ENCODE measurements around the gene SLC25A26. TPM values are rescaled to one million over a fixed set of nuclear protein-coding genes. Genes with fewer than 3 reads are reported as not detected.

The SLC25A26 gene
- total RNA-seq, 4 donors from 2014 or later = 22.0 to 33.9 (median 27.0) TPM

GRCh38 chr3:66268864-66269263 lies 48.1 kb downstream of the SLC25A26 start:
- Histone ChIP-seq H3K4me3 (no peak overlapping the region), H3K4me1 (peaks cover 0 to 19% (median 5%) of the 10 kb centered on the region in 3 donors), H3K36me3 (peaks cover 0 to 10% of the 10 kb centered on the region in 2 donors), H3K27ac (no peak overlapping the region), H3K27me3 (no peaks in the 10 kb centered on the region), H3K9me3 (no peaks in the 10 kb centered on the region)
- TF ChIP-seq EP300 (IDR thresholded peaks at IDR 0.05) = no peak
- TF ChIP-seq POLR2A (IDR thresholded peaks at IDR 0.05) = no peak
- TF ChIP-seq POLR2AphosphoS5 (IDR thresholded peaks at IDR 0.05) = no peak
- no peak for TF ChIP-seq CTCF (IDR thresholded peaks at IDR 0.05)
- no peak for ATAC-seq
- 95 to 100% methylated on average over 3 of the region's 4 CpGs for WGBS, 2 donors (ENCODE audit: low coverage in 1 of 2)

- WGBS, 2 donors (ENCODE audit: low coverage in 1 of 2) = 80 to 89% methylated on average over 1 of the region's 1 CpG
Observed at GRCh38 chr3:66269411-66269810, 48.6 kb downstream of the SLC25A26 start.

GRCh38 chr3:66270288-66270687 lies 49.5 kb downstream of the SLC25A26 start:
- ATAC-seq = no peak
- Histone ChIP-seq H3K9me3 (no peaks in the 10 kb centered on the region), H3K27ac (no peak overlapping the region), H3K4me3 (no peak overlapping the region), H3K4me1 (peaks cover 0 to 19% (median 5%) of the 10 kb centered on the region in 3 donors), H3K36me3 (no peaks in the 10 kb centered on the region), H3K27me3 (no peaks in the 10 kb centered on the region)
- TF ChIP-seq CTCF (IDR thresholded peaks at IDR 0.05) (no peak), POLR2AphosphoS5 (IDR thresholded peaks at IDR 0.05) (no peak), EP300 (IDR thresholded peaks at IDR 0.05) (no peak), POLR2A (IDR thresholded peaks at IDR 0.05) (no peak)
- WGBS, 2 donors (ENCODE audit: low coverage in 1 of 2) = 7 to 14% methylated on average over 1 of the region's 1 CpG

More at GRCh38 chr3:66269411-66269810, 48.6 kb downstream of the SLC25A26 start:
- Histone ChIP-seq H3K27me3 (no peaks in the 10 kb centered on the region), H3K9me3 (no peaks in the 10 kb centered on the region), H3K4me1 (peaks cover 0 to 19% (median 5%) of the 10 kb centered on the region in 3 donors), H3K4me3 (no peak overlapping the region), H3K36me3 (peaks cover 0 to 4% of the 10 kb centered on the region in 2 donors), H3K27ac (no peak overlapping the region)
- no peak for ATAC-seq
- no peak for TF ChIP-seq POLR2AphosphoS5 (IDR thresholded peaks at IDR 0.05)
- no peak for TF ChIP-seq EP300 (IDR thresholded peaks at IDR 0.05)
- no peak for TF ChIP-seq POLR2A (IDR thresholded peaks at IDR 0.05)
- TF ChIP-seq CTCF (IDR thresholded peaks at IDR 0.05) = no peak

- no peak overlapping the region for H3K27ac ChIP-seq
- WGBS, 2 donors (ENCODE audit: low coverage in 1 of 2) = 15 to 61% methylated on average over 2 of the region's 2 CpGs
- no peaks in the 10 kb centered on the region for H3K36me3 ChIP-seq
- H3K4me1 ChIP-seq = peaks cover 0 to 19% (median 5%) of the 10 kb centered on the region in 3 donors
- no peak overlapping the region for H3K4me3 ChIP-seq
- H3K27me3 ChIP-seq = no peaks in the 10 kb centered on the region
- no peak for TF ChIP-seq POLR2AphosphoS5 (IDR thresholded peaks at IDR 0.05)
- no peak for TF ChIP-seq EP300 (IDR thresholded peaks at IDR 0.05)
- TF ChIP-seq POLR2A (IDR thresholded peaks at IDR 0.05) = no peak
- no peak for TF ChIP-seq CTCF (IDR thresholded peaks at IDR 0.05)
- no peak for ATAC-seq
- no peaks in the 10 kb centered on the region for H3K9me3 ChIP-seq
Observed at GRCh38 chr3:66270701-66271100, 49.9 kb downstream of the SLC25A26 start.

- Histone ChIP-seq H3K27ac (no peak overlapping the region), H3K27me3 (no peaks in the 10 kb centered on the region), H3K4me1 (peaks cover 0 to 19% (median 5%) of the 10 kb centered on the region in 3 donors), H3K4me3 (no peak overlapping the region), H3K9me3 (no peaks in the 10 kb centered on the region), H3K36me3 (no peaks in the 10 kb centered on the region)
- no peak for TF ChIP-seq EP300 (IDR thresholded peaks at IDR 0.05)
- no peak for TF ChIP-seq CTCF (IDR thresholded peaks at IDR 0.05)
- no peak for TF ChIP-seq POLR2A (IDR thresholded peaks at IDR 0.05)
- no peak for TF ChIP-seq POLR2AphosphoS5 (IDR thresholded peaks at IDR 0.05)
- 100% methylated on average over 2 of the region's 2 CpGs for WGBS, 2 donors (ENCODE audit: low coverage in 1 of 2)
- no peak for ATAC-seq
Observed at GRCh38 chr3:66271231-66271630, 50.4 kb downstream of the SLC25A26 start.

Data from gastroesophageal sphincter (tissue), 4 donors.